Hindlimb muscle (tissue), 1 donor: ENCODE results near the gene ATP7B. TPM values are rescaled to one million over a fixed set of nuclear protein-coding genes. Genes with fewer than 3 reads are reported as not detected.
"Not testable (repeated sequence)": the region's sequence is repeated elsewhere in the genome, so short reads cannot be mapped to it uniquely, and the experiment has no call there.

ENCODE experiments used
- DNase-seq: peaks from one replicate; pipeline ENCODE4 v3.0.0-alpha.2; 2013
- polyA plus RNA-seq: library from polyadenylated mRNA; unstranded; fragments of 120-200 nt; gene quantifications from one replicate; pipeline ENCODE4 v1.2.1, GENCODE V29; 2013; ENCODE audit not compliant: insufficient read length

Gene ATP7B
- polyA plus RNA-seq, 1 donor: 7.3 TPM

DNA sequence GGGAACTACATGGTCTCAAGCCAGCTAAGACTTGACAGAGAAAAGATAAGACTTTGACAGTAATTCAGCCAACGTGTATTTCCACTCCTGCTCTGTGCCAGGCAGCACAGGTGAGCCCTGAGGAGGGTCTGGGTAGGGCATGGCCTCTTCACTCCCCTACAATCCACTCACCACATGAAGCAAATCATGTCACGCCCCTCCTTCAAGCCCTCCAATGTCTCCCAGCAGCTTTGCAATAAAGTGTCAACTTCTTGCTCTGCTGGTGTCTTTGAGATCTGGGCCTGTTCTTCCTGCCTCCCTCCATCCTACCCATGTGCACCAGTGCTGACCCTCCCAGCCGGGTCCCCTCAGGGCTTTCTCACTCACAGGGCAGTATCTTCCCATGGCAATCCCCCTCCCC, 91.0 kb downstream of the ATP7B start:
- no peak for DNase-seq

DNA sequence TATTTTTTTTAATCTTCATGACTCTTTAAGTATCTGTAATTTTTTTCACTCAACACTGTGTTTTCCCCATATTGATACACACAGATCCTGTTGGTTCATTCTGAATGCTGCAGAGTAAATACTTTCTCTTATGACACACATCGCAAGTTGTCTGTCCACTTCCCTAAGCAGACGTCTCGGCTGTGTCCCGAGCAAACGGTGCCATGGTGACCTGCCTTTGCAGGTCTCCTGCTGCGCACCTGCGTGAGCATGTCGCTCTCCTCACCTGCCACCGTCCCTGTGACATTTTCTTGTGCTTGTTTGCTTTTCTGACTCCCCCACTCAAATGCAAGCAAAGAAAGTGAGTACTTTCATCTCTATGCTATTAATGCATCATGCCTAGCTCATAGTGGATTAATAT, 91.7 kb downstream of the ATP7B start:
- no peak for DNase-seq

GRCh38 chr13:51916962-51917361, 94.3 kb downstream of the ATP7B start:
- DNase-seq: no peak

DNA sequence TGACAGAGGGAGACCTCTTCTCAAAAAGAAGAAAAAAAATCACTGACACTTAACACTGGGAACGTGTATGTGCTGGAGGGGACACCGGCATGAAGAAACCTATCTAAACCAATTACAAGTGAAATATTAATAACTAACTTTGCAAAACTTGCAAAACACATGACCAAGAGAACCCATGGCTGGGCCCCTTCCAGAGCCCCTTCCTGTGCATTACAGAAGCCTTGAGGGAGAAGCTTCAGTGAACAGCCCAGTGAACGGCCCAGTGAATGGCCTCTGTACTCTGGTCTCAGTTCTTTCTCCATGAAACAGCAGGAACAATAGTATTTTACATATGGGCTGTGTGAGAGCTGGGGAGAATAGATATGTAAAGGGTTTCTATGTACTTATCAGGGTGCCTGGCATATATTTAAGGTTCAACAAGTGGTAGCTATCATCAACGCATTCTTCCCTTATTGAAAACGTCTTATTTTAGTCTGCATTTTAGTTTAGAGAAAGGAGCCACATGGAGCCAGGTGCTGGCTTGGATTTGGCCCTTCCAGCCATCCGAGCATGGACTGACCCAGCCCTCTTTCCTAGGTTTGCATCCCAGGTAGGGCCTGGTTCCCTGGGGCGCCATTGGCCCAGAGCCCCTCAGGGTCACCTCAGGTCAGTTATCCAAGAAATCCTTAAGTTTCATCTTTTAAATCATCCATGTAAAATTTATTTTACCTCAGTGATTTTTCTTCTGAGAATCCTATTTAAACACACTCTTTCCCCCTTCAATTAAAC, 95.0 kb downstream of the ATP7B start:
- DNase-seq: no peak

DNA sequence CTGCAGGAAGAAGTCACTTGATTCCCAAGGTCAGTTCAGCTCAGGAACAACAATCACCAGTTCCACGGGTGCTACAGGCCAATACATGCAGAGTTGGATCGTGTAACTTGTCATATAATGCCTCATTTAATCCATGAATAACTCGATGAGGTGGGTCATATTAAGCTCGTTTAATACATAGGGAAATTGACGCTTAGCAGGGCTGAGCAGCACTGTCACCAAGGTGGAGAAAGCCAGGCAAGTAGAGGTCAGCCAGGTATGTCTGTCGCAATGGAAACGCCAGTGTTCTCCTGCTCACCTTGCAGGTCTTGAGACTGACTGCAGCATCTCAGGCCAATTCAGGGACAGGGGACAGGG, 97.1 kb downstream of the ATP7B start:
- no peak for DNase-seq

GRCh38 chr13:51913421-51914136, 97.7 kb downstream of the ATP7B start:
- peak; percentile 14 for DNase-seq

GRCh38 chr13:51912511-51913225, 98.6 kb downstream of the ATP7B start:
- DNase-seq: no peak

DNA sequence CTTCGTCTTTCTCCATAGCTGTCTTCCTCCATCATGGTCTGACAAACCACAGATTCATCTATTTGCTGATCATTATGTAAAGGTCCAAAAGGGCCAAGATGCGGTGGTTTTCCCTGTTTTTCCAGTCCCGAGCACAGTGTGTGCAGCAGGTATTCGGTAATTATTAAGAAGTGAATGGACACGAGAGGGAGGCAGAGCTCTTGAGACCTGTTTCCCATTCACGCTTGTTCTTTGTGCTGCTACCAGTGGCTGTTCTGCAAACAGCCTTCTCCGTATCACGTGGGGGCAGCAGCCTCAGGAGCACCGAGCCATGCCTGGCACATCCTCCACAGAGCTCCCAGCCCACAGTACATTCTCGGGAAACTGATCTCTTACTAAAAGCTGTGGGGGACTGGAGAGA, 99.2 kb downstream of the ATP7B start:
- DNase-seq: no peak

DNA sequence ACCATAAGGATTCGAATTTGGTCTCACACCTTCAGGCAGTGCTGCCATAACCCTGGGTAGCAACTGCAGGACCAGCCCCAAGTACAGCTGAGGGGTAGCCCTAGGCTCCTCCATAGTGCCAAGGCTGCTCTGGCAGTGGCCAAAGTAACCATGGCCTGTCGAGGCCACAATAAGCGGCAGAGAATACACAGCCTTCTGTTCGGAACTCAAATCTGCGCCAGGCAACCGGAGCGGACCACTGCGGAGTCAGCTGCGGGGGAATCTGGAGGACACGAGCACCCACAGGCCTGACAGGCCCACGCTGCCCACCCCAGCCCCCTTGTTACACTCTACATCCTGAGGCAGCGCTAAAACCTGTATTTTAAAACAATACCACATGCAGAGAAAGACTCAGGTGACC, 100.7 kb downstream of the ATP7B start:
- no peak for DNase-seq

DNA sequence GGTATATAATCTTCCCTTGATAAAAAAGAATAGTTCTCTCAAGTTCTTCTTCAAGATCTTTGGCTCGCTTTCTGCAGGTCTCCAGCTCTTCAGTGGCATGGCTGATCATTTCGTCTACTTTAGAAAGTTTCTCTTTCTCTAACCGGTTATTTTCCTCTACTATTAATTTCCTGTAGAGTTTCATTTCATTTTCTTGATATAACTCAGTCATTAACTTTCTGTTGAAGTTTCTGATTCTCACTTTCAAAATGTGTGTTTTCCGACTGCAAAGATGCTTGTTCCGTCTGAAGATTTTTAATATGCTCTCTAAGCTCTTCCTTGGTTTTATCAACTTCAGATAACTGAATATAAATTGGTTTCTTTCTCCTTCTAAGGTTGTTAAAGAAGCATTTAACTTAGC, 102.0 kb downstream of the ATP7B start:
- not testable (repeated sequence) for DNase-seq

GRCh38 chr13:51907040-51907732, 104.1 kb downstream of the ATP7B start:
- DNase-seq: no peak

- DNase-seq: no peak
Observed at GRCh38 chr13:51906581-51906980, 104.7 kb downstream of the ATP7B start.

- no peak for DNase-seq
Observed at GRCh38 chr13:51905787-51906186, 105.5 kb downstream of the ATP7B start.

DNA sequence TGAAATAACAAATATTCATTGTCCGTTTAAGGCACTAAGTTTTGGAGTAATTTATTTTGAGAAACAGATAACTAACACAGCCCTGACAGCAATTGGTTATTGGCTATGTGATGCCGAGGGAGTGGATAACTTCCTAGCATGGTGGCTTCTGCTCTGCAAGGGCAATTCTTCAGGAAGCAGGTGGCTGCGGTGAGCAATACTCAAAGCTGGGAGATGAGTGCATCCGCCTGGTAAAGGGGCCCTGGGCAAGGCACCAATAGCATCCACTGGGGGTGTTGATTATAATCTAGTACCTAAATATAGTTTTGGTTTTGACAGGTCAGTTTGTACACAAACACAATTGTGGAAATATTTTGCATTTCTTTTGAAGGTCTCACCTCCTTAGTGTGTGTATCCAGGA, 108.5 kb downstream of the ATP7B start:
- no peak for DNase-seq

GRCh38 chr13:51900471-51900870, 110.8 kb downstream of the ATP7B start:
- DNase-seq: no peak

DNA sequence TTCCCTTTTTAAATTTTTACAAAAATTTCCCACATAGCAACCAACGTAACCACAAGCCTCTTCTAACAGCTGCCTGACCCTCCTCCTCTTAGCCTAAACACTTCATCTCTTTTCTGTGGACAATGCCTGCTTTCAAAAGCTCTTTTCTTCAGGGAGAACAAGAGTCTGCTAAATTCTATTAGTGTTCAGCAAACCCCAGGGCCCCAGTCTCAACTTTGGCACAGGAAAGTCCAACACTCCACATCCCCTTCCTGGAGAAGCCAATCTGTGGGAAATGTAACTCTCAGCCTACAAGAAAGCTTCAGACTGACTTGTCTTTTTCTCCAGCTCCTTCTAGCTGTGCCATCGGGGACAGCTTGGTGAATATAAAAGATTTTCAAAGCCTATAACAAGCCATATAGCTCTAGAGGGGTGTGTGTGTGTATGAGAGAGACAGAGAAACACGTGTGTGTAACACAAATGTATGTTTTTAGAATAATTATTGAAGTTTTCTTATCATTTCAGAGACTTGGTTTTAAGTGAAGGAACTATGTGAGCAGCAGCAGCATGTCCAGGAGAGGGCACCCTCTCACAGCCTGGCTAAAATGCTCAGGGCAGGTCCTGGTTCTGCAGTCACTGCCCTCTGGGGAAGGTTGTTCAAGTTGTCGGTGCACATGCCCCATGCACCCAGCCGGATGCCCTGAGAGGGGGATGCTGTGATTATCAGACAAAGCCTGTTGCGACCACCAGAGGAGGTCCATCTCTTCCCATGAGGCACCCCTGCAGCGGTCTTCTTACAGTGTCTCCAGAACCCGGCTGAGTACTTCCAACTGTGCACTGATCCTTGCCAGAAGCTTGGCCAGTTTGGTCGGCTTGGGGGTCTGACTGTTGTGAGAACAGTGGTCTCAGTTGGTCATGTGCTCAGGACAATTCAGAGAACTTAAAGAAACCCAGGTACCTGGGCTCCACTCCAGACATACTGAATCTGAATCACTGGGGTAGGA, 115.1 kb downstream of the ATP7B start:
- peak; percentile 29 for DNase-seq

DNA sequence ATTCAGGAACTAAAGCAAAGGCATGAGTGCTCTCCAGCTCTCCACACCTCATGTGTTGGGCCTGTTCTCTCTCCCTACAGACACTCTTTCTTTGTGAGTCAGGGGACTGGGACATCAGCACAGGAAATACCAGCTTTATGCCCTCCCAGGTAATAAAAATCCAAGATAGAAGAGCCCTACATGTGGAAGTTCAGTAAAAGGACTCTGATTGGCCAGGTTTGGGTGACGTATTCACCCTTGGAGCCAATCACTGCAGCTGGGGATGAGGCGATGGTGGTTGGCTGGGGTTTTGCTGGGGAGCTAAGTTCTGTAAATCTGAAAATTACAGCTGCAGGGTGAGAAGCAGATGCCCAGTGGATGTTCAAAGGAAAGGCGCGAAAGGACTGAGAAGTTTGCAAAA, 117.0 kb downstream of the ATP7B start:
- no peak for DNase-seq

- no peak for DNase-seq
Observed at GRCh38 chr13:51892657-51893056, 118.6 kb downstream of the ATP7B start.

GRCh38 chr13:51887468-51887867, 123.8 kb downstream of the ATP7B start:
- DNase-seq: no peak

DNA sequence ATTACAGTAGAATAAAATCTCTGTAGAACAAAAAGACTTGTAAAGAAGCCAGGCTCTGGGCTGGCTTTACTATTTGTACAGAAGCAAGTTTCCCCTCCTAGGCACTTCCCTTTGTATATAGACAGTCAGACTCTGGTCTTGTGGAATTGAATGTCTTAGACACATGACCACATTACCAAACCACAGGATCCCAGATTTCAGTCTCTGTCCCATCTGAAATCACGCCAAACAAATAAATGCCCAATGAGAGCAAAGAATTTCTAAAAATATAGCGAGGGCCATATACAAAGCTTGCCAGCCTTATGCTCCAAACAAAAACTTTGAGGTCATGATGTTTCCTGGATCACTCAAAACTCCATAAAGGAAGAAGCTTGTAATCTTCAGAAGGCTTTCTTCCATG, 125.6 kb downstream of the ATP7B start:
- DNase-seq: no peak

GRCh38 chr13:51883226-51883600, 128.0 kb downstream of the ATP7B start:
- no peak for DNase-seq
